COLO668 (cell line): ENCODE measurements around the gene GALNT15.

ENCODE experiments used
- DNase-seq: peaks from one replicate; lab custom pipeline; 2025; ENCODE audit not compliant: unreplicated experiment; lab: John Stamatoyannopoulos, UW

Gene GALNT15

DNA sequence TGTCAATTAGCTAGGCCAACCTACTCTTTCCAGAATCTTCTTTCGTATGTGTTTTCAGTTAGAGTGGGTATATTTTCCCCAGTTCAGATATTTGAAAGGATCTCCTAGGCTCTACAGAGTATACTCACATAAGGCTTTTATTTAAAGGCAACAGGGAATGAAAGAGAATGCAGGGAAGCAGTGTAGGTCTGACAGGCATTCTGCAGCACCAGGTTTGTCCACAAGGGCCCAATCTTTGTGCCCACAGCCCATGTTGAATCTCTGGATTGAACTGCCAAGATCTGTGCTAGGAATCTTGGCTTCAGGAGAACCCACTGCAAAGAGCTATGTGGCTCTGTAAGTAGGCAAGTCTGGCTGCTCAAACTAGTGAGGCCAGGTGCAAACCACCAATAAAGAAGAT, 24.2 kb upstream of the GALNT15 start:
- no peak for DNase-seq

DNA sequence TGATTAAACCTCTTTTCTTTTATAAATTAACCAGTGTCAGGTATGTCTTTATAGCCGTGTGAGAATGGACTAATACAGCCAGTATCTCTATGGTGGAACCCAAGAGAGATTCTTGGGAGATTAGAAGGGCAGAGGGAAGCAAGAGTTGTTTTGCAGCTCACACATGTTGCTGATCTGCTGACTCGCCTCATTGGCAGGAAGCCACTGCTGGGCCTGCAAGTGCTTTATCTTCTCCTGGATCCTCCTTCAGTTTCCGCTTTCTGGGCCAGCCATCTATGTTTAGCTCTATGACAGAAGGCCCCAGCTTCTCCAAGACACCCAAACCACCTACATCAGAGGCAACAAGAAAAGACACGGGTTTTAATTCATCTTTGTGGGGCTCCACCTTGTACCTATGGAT, 23.4 kb upstream of the GALNT15 start:
- no peak for DNase-seq

DNA sequence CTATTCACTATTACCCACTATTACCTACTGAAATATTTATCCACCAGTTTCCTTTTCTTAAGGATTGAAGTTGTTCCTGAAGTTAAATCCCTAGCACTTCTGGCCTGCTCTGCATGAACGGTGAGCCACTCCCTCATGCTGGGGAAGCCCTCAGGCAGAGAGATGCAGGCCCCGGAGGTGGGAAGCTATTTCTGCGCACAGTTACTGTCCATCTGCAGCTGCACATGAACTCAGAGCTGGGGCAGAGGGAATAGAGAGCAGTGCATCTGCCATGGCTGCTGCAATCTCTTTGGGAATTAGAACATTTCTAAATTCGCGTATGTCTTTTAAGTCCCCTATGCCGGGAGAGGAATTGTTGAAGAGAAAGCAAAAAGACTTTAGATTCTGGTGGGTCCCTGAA, 6.3 kb upstream of the GALNT15 start:
- DNase-seq = no peak

DNA sequence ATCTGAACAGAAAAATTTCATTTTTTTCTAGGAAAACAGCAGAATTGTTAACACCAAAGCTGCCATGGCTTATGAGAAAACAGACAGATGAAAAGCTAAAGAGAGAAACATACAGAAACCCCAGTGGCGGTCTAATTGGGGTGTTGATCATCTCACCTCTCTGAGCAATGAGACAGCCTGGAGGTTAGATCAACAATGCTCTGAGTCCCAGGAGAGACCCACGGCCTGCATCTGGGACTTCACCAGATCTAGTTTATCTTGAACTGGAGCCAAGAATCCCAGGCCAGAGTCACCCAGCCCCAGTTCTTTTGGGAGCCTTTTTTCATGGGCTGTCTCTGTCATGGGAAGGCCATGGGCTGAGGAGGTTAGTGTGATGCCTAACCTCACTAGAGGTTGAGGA, 3.5 kb upstream of the GALNT15 start:
- DNase-seq = no peak

DNA sequence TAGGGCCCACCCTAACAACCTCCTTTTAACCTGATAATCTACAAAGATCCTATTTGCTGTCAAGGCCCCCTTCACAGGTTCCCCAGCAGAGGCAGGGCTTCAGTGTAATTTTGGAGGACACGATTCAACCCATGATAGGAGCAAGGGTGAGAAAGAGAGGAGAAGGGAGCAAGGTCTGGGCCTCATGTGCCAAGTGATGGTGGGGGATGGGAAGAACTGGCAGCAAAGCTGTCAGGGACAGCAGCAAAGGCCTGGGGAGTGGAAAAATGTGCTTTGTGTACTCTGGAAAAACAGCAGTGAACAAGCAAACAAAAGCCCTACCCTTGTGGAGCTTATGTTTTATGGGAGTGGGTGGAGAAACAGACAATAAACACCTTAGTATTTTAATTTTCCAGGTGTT, 2.7 kb upstream of the GALNT15 start:
- DNase-seq = no peak

DNA sequence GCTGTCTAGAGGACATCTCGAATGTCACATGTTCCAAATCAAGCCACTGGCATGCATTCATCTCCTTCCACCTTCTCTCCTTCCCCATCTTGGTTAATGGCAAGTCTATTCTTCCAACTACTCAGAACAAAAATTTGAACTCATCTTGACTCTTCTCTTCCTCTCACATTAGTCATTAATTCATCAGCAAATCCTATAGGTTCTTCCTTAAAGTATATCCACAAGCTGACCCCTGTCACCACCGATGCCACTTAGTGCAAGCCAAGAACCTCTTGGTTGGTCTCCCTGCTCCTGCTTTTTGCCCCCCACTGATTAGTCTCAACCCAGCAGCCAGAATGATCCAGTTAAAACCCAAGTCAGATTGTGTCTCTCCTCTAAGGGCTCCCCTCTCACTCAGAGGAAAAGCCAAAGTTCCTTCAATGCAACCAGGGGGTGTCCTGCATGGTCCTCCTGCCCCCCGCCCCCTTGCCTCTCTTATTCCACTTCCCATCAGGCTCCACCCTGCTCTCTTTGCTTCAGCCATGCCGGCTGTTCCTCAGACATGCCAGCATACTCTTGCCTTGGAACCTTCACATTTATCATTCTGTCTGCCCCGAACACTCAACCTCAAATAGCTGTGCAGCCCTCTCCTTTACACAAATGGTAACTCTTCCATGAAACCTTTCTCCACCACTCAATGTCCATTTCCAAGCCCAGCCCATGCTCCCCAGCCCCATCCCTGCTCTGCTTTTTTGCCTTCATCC, 1.0 kb upstream of the GALNT15 start:
- DNase-seq = no peak

DNA sequence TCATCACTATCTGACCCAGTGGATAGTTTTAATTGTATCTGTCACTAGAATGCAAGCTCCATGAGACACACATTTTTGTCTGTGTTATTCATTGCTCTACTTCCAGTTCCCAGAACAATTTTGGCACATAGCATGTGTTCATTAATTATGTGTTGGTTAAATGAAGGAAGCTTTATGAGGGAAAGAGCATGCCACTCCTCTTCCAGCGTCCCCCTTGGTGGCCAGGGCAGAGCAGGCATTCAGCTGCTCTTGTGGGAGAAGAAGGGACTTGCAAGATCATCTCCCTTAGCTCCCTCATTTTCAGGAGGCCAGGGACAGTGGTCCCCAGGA, 489 bp upstream of the GALNT15 start:
- no peak for DNase-seq

DNA sequence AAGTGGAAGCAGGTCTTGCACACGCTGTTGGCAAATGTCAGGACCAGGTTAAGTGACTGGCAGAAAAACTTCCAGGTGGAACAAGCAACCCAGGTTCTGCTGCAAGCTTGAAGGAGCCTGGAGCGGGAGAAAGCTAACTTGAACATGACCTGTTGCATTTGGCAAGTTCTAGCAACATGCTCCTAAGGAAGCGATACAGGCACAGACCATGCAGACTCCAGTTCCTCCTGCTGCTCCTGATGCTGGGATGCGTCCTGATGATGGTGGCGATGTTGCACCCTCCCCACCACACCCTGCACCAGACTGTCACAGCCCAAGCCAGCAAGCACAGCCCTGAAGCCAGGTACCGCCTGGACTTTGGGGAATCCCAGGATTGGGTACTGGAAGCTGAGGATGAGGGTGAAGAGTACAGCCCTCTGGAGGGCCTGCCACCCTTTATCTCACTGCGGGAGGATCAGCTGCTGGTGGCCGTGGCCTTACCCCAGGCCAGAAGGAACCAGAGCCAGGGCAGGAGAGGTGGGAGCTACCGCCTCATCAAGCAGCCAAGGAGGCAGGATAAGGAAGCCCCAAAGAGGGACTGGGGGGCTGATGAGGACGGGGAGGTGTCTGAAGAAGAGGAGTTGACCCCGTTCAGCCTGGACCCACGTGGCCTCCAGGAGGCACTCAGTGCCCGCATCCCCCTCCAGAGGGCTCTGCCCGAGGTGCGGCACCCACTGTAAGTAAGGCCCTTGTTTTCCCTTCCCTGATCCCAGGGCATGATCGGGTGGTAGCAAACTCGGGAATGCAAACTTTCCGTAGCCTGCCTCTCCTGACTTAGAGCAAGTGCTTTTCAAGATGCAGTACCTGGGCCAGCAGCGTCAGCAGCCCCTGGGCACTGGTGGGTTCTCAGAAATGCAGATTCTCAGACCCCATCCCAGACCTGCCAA, 759 bp downstream of the GALNT15 start:
- DNase-seq = no peak

DNA sequence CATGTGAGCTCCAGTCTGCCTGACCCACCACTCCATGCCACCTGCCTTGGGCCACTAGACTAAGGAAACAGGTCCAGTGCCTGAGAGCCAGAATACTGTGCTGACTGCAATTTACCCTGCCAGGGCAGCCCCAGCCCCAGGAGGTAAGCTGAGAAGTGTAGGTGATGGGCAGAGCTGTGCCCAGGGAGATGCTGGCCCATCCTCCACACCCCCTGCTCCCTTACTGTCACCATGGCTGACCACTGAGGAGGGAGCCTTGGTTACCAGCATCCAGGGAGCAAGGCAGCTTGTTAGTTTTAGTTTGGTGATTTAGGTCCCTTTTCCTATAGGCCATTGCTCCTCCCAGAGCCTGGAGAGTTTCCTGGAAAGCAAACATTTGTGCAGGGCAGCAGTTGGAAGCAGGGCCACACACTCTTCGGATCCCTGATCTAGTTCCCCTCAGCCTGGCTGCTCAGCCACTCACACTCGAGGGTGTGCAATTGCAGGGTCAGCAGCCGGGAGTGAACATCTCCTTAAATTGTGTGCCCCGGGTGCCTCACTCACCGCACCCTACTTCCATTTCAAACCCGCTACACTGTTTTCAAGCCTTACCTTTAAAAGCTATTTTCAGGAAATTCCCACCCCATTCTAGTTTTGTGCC, 2.0 kb downstream of the GALNT15 start:
- no peak for DNase-seq

DNA sequence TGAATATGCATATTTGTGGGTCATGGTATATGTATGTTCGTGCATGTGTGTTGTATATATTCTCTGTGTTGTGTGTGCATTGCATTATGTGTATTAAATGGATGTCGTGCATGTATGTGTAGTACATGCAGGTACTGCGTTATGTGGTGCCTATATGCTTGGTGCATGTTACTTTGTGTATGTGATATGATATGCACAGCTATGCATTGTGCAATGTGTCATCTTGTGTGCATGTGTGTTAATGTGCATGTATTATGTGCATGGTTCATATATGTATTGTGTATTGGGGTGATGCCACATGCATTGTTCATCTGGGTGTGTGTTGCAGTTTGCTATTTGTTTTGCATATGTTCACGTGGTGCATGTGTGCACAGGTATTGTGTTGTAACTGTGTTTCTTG, 2.9 kb downstream of the GALNT15 start:
- DNase-seq = no peak

DNA sequence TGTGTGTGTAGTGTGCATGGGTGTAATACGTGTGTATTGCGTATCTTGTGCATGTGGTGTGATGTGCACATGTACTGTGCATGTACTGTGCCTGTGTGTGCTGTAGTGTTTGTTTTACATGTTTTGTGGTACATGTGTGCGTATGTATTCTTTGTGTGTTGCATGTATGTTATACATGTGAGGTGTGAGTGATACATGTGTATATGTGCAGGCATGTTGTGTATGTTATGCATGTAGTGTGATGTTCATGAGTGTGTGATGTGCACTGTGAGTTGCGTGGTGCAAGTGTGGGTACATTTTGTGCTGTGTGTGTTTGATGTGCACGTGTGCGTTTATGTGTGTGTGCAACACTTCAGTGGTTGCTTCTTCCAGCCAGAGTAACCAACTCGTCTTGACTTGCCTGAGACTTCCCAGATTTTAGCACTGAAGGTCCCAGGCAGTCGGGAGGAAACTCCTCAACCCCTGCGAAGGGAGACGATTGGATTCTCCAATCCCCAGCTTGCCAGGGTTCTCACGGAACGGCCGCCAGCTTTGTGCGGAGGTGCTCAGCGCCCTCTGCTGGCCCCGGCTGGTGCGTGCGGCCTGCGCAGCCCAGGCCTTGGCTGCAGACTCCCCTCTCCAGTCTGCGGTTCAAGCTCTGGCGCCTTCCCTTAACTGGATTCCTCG, 3.6 kb downstream of the GALNT15 start:
- DNase-seq = no peak

DNA sequence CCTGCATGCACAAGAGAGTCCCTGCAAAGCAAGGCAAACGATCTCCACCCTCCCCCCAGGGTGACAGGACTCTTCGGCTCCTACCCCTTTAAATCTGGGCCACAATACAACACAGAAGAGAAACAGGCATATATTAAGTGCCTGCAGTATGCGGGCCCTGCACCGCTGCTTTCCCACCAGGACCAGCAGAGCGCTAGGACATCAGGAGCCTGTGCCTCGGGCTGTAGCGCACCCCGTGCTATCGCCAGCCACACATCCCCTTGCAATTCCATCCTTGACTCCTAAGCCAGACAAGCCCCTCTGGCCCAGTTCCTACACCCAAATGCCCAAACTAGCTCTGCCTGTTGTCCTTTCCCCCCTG, 4.1 kb downstream of the GALNT15 start:
- DNase-seq = no peak

DNA sequence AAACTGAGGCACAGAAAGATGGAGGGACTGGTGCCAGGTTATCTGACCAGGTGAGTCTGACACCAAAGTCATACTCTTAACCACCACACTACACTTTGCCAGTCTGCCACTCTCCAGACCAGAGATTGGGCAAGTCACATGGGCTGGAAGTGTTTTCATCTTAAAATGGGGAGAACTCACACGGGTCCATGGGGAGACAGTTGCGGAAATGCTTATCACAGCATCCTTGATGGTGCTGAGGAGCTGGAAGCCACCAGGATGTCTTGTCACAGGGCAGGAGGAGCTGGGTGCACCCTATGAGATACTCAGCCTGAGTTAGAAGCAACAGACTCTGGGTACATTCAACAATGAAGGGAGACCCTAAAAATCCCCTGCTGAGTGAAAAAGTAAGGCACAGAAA, 4.8 kb downstream of the GALNT15 start:
- no peak for DNase-seq

DNA sequence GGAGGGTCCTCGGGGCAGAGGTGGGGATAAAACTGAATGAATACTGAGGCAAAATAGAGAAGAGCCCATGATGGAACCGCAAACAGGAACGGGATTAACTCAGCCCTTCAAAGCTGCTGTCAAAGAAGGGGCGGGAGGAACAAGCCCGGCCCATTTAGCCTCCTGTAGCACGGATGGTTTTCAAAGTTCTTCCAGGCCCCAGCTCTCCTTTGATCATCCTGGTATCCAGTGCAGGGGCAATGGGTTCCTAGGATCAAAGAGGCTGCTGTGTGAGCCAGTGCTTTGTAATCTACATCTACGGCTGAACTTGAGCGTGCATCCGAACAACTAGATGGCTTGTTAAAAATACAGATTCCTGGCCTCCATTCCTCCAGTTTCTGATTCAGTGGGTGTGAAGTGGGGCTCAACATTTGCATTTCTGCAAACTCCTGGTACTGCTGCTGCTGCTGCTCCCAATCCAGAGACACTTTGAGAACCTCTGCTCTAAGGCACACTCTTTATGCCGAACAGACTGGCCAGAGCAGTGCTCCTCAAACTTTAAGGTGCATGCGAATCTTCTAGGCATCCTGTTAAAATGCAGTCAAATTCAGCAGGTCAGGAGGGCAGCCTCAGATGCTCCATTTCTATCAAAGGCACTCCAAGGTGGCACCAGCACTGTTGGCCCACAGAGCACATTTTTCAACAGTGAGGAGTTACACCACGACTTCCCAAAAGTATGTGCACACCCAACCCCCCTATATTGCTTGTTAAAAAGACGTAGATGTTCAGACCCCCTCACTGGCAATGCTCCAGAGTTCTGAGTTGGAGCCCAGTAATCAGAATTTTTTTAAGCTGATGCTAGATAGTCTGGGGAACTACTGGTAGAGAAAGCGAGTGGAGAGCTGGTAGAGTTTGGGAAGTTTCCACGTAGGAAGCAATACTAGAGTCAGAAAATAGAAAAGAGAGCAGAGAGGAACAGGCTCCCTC, 5.6 kb downstream of the GALNT15 start:
- DNase-seq = no peak

DNA sequence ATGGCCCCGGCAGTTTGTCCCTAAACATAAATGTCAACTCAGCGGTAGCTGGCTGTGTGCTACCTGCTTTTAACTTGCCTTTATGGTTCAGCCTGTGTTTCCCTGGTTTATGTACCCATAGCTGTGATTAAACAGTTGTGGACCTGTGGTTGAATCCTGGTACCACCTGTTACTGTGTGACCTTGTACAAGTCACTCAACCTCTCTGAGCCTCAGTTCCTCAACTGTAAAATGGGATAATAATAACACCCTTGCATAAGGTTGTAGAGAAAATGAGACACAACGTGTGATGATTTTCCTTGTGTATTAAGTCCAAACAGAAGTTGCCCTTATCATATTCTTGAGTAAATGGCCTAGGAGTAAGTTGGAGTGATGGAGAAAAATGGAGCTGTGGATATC, 6.3 kb downstream of the GALNT15 start:
- no peak for DNase-seq

DNA sequence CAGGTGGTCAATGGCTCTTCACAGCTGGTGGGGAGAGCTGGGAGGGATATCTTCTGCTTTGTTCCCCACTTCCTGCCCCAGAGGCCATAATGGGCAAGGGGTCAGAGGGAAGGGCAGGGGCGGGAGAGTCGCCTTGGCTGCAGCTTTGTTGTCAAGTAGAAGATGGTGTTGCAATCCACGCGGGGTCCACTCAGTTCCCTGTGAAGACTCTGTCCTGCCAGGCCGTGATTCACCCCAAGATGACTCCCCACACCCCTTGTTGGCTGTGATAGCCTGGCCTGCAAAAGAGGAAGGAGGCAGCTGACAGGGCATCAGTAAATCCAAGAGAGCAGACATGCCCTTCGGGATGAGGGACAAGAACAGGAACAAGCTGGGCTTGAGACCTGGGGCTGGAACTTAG, 6.9 kb downstream of the GALNT15 start:
- no peak for DNase-seq

DNA sequence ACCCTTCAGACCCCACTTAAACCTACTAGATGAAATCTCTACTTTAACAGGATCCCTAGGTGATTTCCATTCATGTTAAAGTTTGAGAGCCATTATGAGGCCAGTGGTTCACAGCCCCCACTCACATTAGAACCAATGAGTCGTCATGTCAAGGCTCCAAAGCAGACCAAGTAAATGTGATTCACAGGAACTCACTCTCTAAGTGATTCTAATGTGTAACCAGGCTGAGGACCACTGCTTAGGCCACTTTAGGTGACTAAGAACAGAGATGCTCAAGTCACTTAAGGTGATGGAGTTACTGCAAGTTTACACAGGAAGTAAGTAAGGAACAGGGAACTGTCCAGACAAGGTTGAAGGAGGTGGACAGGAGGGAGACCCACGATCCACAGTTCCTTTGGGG, 7.7 kb downstream of the GALNT15 start:
- DNase-seq = no peak

DNA sequence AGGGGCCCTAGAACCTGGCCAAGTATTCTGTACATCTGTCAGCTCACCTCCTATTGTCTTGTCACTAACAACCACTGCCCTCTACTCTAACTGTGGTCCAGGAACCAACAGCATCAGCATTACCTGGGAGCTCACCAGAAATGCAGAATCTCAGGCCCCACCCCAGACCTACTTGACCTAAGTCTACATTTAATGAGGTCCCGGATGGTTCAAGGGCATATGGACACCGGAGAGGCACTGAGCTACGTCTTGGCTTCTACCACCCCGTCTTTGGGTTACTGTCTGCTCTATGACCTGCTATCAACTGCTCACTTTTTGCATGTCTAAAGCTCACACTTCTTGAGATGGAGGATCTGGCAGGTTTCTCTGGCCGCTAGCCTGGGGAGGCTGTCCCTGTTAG, 8.1 kb downstream of the GALNT15 start:
- no peak for DNase-seq

DNA sequence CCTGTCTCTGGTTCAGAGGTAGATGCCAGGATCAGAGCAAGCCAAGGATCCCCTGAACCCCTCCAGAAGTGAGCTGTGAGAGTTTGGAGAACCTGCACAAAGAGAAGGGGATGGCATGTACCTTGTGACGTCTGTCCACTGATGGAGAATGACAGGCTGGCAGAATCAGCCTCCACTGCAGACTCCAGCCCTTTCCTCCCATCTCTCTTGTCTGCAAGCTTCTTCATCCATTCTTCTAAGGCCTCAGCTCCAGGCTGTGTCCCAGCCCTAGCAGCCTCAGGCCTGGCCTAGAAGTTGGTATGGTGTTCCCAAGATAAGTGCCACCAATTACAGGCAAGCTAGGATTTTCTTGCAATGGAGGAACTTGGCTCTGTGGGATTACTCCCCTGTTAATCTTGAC, 8.6 kb downstream of the GALNT15 start:
- no peak for DNase-seq

DNA sequence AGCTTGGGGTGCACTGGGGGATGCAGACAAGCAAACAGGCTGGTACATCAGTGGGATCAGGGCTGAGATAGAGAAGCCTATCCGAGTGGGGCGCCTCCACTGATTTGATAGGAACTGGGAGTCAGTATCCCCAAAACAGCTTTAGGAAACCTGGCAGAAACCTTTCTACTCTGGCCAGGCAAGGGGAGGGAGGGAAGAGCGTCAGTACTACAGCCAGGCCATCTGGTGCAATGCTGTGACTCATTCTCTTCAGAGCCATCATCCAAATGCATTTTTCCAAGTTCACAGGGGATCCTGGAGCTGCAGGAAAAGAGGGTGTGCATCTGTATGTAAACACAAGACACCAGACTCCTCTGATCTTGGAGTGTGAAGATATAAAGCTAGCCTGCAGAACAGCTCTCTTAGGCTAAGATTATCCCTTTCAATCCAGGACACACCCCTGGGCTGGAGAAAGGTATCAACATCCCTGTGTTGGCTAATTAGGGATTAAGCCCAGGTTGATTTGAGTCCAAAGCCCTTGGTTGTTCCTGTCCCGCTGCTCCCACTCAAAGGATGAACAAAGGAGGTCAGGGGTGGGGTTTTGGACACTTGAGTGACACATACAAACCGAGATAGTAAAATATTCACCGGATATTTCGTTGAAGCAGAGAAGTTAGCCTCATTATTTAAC, 9.3 kb downstream of the GALNT15 start:
- no peak for DNase-seq
